Spleen (tissue), 11 donors: ENCODE measurements around the gene FARP1. TPM values are rescaled to one million over a fixed set of nuclear protein-coding genes. Genes with fewer than 3 reads are reported as not detected.

ENCODE experiments used
- DNase-seq: peaks from one replicate; pipeline ENCODE4 v3.0.0-alpha.2; 2020
- H3K27ac ChIP-seq, 8 donors: fragments of 200-600 bp; sonication (generic) in 7 of 8; 1 replicate in 4 of 8; 2 replicates in 4 of 8; pipeline versions ENCODE4 v1.5.0 to v1.8.0; 2016 to 2021; ENCODE audit warnings: inconsistent platforms in 4 of 8, mild to moderate bottlenecking in 4 of 8, moderate library complexity in 1 of 8
- H3K27me3 ChIP-seq, 7 donors: fragments of 200-600 bp; sonication (generic) in 6 of 7; replicated peaks in 1 of 7; 1 replicate in 4 of 7; 2 replicates in 3 of 7; pipeline versions ENCODE4 v1.5.0 to v1.8.0; 2016 to 2021; ENCODE audit warnings: inconsistent platforms in 3 of 7, mild to moderate bottlenecking in 1 of 7
- H3K36me3 ChIP-seq, 6 donors: fragments of 200-600 bp; sonication (generic) in 5 of 6; 1 replicate in 4 of 6; 2 replicates in 2 of 6; pipeline versions ENCODE4 v1.5.0 to v1.8.0; 2016 to 2021; ENCODE audit warnings: inconsistent platforms in 2 of 6
- H3K4me1 ChIP-seq, 6 donors: fragments of 200-600 bp; sonication (generic) in 5 of 6; 1 replicate in 3 of 6; 2 replicates in 3 of 6; pipeline versions ENCODE4 v1.5.0 to v1.8.0; 2016 to 2021; ENCODE audit warnings: inconsistent platforms in 3 of 6
- H3K4me3 ChIP-seq, 8 donors: fragments of 200-600 bp; sonication (generic) in 7 of 8; 1 replicate in 4 of 8; 2 replicates in 4 of 8; pipeline versions ENCODE4 v1.5.0 to v1.8.0; 2016 to 2021; ENCODE audit warnings: inconsistent platforms in 4 of 8, mild to moderate bottlenecking in 4 of 8, moderate library complexity in 2 of 8
- H3K9me3 ChIP-seq, 8 donors: fragments of 200-600 bp; sonication (generic) in 7 of 8; 1 replicate in 4 of 8; 2 replicates in 4 of 8; pipeline versions ENCODE4 v1.5.0 to v1.8.0; 2016 to 2021; ENCODE audit warnings: inconsistent platforms in 4 of 8
- CTCF ChIP-seq, 11 experiments: fragments of 200-600 bp in 7 of 11; fragments of 450-650 bp in 4 of 11; sonication (generic) in 4 of 11; IDR thresholded peaks in 8 of 11; conservative IDR thresholded peaks in 3 of 11; 1 replicate in 7 of 11; 2 replicates in 4 of 11; pipeline versions ENCODE4 v1.4.0 to v1.8.0; 2016 to 2021; ENCODE audit warnings: antibody characterized with exemption in 11 of 11, inconsistent platforms in 4 of 11, mild to moderate bottlenecking in 1 of 11
- POLR2A ChIP-seq, 3 donors: fragments of 450-650 bp; IDR thresholded peaks; one replicate each; pipeline ENCODE4 v1.5.1; 2017; ENCODE audit warnings: antibody characterized with exemption in 3 of 3, mild to moderate bottlenecking in 1 of 3
- POLR2AphosphoS5 ChIP-seq, 3 donors: sonication (generic); formaldehyde crosslinking; IDR thresholded peaks; one replicate each; pipeline ENCODE4 v1.5.1; 2017; ENCODE audit warnings: antibody characterized with exemption in 3 of 3
- WGBS, 5 donors: extraction: QIAGEN DNeasy Blood & Tissue Kit in 3 of 5; methylation state at CpG; one replicate each; pipeline versions ENCODE4 v1.1.5 to v1.1.7; 2013 to 2018; 5-methylcytosine and 5-hydroxymethylcytosine counted together
- intact Hi-C: fragments of 100-400 bp; cut with DNase I; formaldehyde crosslinking; loops from one replicate; pipeline ENCODE4 v1.15.0; 2023; ENCODE audit warnings: low total_unique reads
- polyA plus RNA-seq, 3 donors: library from polyadenylated mRNA; stranded (reverse); fragments of 200-250 nt; gene quantifications; one replicate each; pipeline ENCODE4 v1.2.1, GENCODE V29; 2013
- total RNA-seq, 7 donors: library from RNA; depleted of rRNA in 3 of 7; stranded (reverse); fragments of >200 nt in 3 of 7; fragmentation: NEBNext Ultra II Directional in 4 of 7; extraction: Animal tissue kit (Norgen Biotek cat#: 25700) in 4 of 7; gene quantifications; one replicate each; pipeline versions ENCODE4 v1.1.0 to v1.2.1, GENCODE V29; 2016 to 2021
- donor health status: healthy with polysubstance abuse.
- donor health status: DM: no; HTN: no; CAD: no; lungs with moderate emphysema.
- donor health status: DM: no; HTN: no; CAD: no.
- donor health status: Bipolar disorder and iron deficiency.
- donor health status: healthy.
- donor health status: DM: no; HTN: no; CAD: no.
- donor health status: DM: yes; HTN: yes; CAD: no.

Gene FARP1
- total and polyA plus RNA-seq, 10 donors, result 3.7 to 60.9 (median 33.0) TPM

- intact Hi-C loops, result no loop called here
- Histone ChIP-seq H3K27ac (no peak overlapping the region), H3K27me3 (peaks cover 0 to 44% (median 11%) of the 10 kb centered on the region in 7 donors), H3K4me3 (no peak overlapping the region), H3K4me1 (peaks cover 14 to 26% (median 21%) of the 10 kb centered on the region in 6 donors), H3K9me3 (no peaks in the 10 kb centered on the region), H3K36me3 (no peaks in the 10 kb centered on the region)
- TF ChIP-seq POLR2AphosphoS5 (IDR thresholded peaks at IDR 0.05) (no peak), CTCF (IDR thresholded peaks at IDR 0.05 in 8 of 11, conservative IDR thresholded peaks at IDR 0.05 in 3 of 11) (no peak), POLR2A (IDR thresholded peaks at IDR 0.05) (no peak)
- no peak for DNase-seq
- 59 to 71% (median 68%) methylated on average over 5 of the region's 5 CpGs for WGBS, 5 donors
Measured at GRCh38 chr13:98147521-98147920, 4.6 kb downstream of the FARP1 start.

DNA sequence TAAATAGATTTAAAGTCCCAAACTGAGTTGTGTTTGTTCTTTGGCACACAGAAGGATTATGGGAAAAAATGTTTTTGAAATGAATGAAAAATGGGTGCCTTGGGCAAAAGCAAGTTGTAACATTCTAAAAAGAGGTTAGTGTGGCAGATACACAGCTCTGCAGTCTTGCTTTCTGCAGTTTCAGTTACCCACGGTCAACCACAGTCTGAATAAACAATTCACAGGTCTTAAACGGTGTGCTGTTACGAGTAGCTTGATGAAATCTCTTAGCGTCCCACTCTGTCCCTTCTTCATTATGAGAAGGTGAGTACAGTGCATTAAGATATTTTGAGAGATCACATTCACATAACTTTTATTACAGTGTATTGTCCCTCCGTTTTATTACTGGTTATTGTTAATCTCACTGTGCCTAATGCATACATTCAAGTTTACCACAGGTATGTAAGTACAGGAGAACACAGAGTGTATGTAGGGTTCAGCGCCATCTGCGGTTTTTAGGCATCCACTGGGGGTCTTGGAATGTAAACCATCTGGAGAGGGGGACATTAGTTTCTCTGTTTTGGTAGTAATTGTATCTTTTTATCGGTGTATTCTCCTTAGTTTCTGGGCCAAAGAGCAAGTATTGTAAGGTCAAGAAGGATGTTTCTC is 8.1 kb downstream of the FARP1 start:
- no peak for TF ChIP-seq POLR2A (IDR thresholded peaks at IDR 0.05)
- no peak for TF ChIP-seq CTCF (IDR thresholded peaks at IDR 0.05 in 8 of 11, conservative IDR thresholded peaks at IDR 0.05 in 3 of 11)
- TF ChIP-seq POLR2AphosphoS5 (IDR thresholded peaks at IDR 0.05), result no peak
- Histone ChIP-seq H3K9me3 (no peaks in the 10 kb centered on the region), H3K27me3 (peaks cover 0 to 14% (median 0%) of the 10 kb centered on the region in 7 donors), H3K27ac (no peak overlapping the region), H3K4me3 (no peak overlapping the region), H3K4me1 (peaks cover 0 to 5% (median 0%) of the 10 kb centered on the region in 6 donors), H3K36me3 (no peaks in the 10 kb centered on the region)
- no peak for DNase-seq
- 84 to 93% (median 90%) methylated on average over 8 of the region's 8 CpGs for WGBS, 5 donors
- intact Hi-C loops, result no loop called here

GRCh38 chr13:98155475-98156109 is 12.7 kb downstream of the FARP1 start:
- peaks cover 0 to 4% (median 0%) of the 10 kb centered on the region in 7 donors for H3K27me3 ChIP-seq
- no peak for TF ChIP-seq CTCF (IDR thresholded peaks at IDR 0.05 in 8 of 11, conservative IDR thresholded peaks at IDR 0.05 in 3 of 11)
- TF ChIP-seq POLR2AphosphoS5 (IDR thresholded peaks at IDR 0.05), result peak in 1 of 3 donors; percentile 12
- H3K9me3 ChIP-seq, result no peaks in the 10 kb centered on the region
- intact Hi-C loops, result no loop called here
- H3K36me3 ChIP-seq, result no peaks in the 10 kb centered on the region
- no peak overlapping the region for H3K4me3 ChIP-seq
- no peak for DNase-seq
- H3K4me1 ChIP-seq, result peaks cover 0 to 12% (median 0%) of the 10 kb centered on the region in 6 donors
- H3K27ac ChIP-seq, result no peak overlapping the region
- WGBS, 5 donors, result 67 to 78% (median 69%) methylated on average over 5 of the region's 5 CpGs

DNA sequence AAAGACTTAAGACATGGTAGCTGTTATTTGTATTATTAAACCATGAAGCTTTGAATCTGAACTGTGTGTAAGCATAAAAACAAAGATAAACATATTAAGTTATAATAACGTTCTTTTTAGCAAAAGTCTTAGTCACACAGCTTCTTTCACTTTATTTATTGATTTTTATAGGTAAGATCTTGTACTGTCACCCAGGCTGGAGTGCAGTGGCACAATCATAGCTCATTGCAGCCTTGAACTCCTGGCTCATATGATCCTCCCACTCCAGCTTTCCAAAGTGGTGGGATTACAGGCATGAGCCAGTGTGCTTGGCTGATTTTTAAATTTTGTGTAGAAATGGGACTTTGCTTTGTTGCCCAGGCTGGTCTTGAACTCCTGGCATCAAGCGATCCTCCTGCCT is 13.4 kb downstream of the FARP1 start:
- intact Hi-C loops, result no loop called here
- no peaks in the 10 kb centered on the region for H3K9me3 ChIP-seq
- no peaks in the 10 kb centered on the region for H3K27me3 ChIP-seq
- H3K36me3 ChIP-seq, result no peaks in the 10 kb centered on the region
- no peak overlapping the region for H3K4me3 ChIP-seq
- 77 to 87% (median 78%) methylated on average over 2 of the region's 2 CpGs for WGBS, 5 donors
- no peak overlapping the region for H3K27ac ChIP-seq
- no peak for DNase-seq
- TF ChIP-seq CTCF (IDR thresholded peaks at IDR 0.05 in 8 of 11, conservative IDR thresholded peaks at IDR 0.05 in 3 of 11) (no peak), POLR2AphosphoS5 (IDR thresholded peaks at IDR 0.05) (no peak), POLR2A (IDR thresholded peaks at IDR 0.05) (no peak)
- peaks cover 0 to 12% (median 0%) of the 10 kb centered on the region in 6 donors for H3K4me1 ChIP-seq
